Colon (tissue), 2 donors: ENCODE measurements around the gene AMIGO3.
"Not testable (repeated sequence)": the region's sequence is repeated elsewhere in the genome, so short reads cannot be mapped to it uniquely, and the experiment has no call there.

Experiments used
- FAIRE-seq: peaks from 2 replicates; lab custom pipeline; 2012; peaks lifted over from hg19 to GRCh38; lab: Jason Lieb, UNC
- donor health status: control.
- donor health status: control.

Gene AMIGO3, protein sequence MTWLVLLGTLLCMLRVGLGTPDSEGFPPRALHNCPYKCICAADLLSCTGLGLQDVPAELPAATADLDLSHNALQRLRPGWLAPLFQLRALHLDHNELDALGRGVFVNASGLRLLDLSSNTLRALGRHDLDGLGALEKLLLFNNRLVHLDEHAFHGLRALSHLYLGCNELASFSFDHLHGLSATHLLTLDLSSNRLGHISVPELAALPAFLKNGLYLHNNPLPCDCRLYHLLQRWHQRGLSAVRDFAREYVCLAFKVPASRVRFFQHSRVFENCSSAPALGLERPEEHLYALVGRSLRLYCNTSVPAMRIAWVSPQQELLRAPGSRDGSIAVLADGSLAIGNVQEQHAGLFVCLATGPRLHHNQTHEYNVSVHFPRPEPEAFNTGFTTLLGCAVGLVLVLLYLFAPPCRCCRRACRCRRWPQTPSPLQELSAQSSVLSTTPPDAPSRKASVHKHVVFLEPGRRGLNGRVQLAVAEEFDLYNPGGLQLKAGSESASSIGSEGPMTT

GRCh38 chr3:49719214-49719884, at the start of gene AMIGO3:
AMIGO3 (minus strand) TSS chr3:49719684; CDS start chr3:49719465, 219 bp downstream.
- FAIRE-seq, result no peak

DNA sequence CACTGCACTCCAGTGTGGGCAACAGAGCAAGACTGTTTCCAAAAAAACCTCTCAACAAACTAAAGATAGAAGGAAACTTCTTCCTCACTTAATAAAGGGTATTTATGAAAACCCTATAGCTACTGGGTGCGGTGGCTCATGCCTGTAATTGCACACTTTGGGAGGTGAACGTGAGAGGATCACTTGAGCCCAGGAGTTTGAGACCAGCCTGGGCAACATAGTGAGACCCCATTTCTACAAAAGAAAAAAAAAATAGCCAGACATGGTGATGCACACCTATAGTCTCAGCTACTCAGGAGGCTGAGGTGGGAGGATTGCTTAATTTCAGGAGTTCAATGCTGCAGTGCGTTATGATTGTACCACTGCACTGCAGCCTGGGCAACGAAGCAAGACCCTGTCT, 44.5 kb upstream of the AMIGO3 start:
- no peak for FAIRE-seq

- FAIRE-seq, result no peak
Measured at GRCh38 chr3:49761661-49762060, 42.2 kb upstream of the AMIGO3 start.

- FAIRE-seq, result no peak
Measured at GRCh38 chr3:49759226-49759625, 39.7 kb upstream of the AMIGO3 start.

GRCh38 chr3:49757197-49757596, 37.7 kb upstream of the AMIGO3 start:
- no peak for FAIRE-seq

GRCh38 chr3:49756036-49756435, 36.6 kb upstream of the AMIGO3 start:
- FAIRE-seq, result no peak

- no peak for FAIRE-seq
Measured at GRCh38 chr3:49754536-49754935, 35.1 kb upstream of the AMIGO3 start.

GRCh38 chr3:49751501-49751900, 32.0 kb upstream of the AMIGO3 start:
- FAIRE-seq, result no peak

DNA sequence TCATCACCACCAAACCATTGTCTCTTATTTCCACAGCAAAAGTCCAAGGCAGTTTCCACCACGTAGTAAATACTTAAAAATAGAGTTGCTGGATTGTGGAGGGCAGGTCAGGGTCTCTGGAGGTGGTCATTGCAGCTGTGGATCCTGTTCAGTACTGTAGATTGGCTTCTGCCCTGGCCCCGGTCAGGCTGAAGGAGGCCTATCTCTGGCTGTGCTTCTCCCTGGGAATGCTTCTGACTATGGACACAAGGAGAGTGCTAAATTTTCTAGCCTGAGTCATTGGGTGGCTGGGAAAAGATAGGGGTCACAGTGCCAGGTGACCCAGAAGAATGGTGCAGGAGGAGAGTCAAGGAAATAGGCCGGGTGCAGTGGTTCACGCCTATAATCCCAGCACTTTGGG, 30.6 kb upstream of the AMIGO3 start:
- no peak for FAIRE-seq

- not testable (repeated sequence) for FAIRE-seq
Measured at GRCh38 chr3:49748874-49749273, 29.4 kb upstream of the AMIGO3 start.

DNA sequence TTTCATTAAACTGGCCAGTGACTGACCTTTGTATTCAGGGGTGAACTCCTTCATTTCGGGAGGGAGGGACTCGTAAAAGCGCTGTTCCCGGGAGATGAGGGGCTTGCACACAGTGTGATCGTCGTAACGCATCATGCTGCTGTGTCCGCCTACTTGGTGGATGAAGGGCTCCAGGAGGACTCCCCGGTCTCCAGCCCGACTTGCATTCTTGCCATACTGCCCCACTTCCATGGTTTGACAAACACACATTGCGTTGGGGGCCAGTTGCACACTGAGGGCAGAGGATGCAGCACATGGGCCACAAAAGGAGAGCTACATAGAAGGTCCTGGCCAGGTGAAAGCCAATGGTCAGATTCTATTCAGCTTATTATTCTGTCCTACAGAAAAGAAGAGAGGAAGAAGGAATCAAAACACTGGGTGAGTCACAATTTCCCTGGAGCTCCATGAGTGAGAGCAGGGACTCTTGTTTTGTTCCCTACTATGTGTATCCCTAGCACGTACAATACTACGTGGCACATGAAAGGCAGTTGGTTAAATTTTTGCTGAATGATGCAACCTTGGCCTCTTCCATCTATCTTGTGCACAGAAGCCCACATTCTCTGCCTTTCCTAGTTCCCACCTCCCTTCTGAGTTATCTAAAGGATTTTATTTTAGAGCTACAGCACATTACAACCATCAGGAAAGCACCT, 28.5 kb upstream of the AMIGO3 start:
- FAIRE-seq, result no peak

DNA sequence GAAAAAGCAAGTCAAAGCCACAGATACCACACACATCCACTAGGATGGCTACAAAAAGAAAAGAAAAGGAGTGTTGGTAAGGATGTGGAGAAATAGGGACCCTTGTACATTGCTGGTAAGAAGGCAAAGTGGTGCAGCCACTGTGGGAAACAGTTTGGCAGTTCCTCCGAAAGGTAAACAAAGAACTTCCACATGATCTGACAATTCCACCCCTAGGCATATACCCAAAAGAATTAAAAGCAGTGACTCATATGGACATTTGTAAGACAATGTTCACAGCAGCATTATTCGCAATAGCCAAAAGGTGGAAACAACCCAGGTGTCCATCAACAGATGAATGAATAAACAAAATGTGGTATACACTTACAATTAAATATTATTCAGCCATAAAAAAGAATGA, 26.5 kb upstream of the AMIGO3 start:
- no peak for FAIRE-seq

DNA sequence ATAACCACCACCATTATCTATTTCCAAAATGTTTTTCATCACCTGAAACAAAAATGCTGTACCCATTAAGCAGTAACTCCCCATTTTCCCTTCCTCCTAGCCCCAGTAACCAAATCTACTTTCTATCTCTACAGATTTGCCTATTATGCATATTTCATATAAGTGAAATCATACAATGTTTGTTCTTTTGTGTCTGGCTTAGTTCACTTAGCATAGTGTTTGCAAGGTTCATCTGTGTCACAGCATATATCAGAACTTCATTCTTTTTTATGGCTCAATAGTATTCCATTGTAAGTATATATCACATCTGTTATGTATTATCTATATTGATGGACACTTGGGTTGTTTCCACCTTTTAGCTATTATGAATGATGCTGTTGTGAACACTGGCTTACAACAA, 20.9 kb upstream of the AMIGO3 start:
- no peak for FAIRE-seq

- no peak for FAIRE-seq
Measured at GRCh38 chr3:49738067-49738713, 18.7 kb upstream of the AMIGO3 start.

- FAIRE-seq, result no peak
Measured at GRCh38 chr3:49734752-49735151, 15.3 kb upstream of the AMIGO3 start.

DNA sequence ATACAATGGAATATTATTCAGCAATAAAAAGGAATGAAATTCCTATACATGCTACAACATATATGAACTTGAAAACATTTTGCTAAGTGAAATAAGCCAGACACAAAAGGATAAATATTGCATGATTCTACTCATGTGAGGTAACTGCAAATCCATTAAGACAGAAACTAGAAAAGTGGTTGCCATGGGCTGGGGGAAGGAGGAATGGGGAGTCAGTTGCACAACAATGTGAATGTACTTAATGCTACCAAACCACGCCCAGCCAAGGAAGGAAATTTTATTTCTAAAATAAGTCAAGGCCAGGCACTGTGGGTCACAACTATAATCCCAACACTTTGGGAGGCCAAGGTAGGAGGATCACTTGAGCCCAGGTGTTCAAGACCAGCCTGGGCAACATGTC, 14.1 kb upstream of the AMIGO3 start:
- FAIRE-seq, result no peak

DNA sequence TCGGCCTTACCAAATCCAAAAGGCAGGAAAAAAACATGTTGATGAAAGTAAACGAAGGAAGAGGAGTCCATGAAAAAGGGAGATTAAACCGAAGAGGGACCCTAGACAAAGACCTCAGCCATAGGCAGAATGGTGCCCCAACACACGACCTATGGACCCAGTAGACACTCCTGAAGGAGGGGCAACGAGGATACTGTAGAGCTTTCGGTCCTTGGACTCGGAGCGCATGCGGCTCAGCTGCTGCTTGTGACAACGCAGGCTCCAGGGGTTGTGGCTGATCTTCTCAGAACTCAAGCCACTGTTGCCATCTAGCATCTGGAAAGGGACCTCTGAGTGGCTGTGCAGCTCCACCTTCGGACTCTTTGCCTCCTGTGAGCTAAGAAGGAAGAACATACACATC, 13.1 kb upstream of the AMIGO3 start:
- no peak for FAIRE-seq

DNA sequence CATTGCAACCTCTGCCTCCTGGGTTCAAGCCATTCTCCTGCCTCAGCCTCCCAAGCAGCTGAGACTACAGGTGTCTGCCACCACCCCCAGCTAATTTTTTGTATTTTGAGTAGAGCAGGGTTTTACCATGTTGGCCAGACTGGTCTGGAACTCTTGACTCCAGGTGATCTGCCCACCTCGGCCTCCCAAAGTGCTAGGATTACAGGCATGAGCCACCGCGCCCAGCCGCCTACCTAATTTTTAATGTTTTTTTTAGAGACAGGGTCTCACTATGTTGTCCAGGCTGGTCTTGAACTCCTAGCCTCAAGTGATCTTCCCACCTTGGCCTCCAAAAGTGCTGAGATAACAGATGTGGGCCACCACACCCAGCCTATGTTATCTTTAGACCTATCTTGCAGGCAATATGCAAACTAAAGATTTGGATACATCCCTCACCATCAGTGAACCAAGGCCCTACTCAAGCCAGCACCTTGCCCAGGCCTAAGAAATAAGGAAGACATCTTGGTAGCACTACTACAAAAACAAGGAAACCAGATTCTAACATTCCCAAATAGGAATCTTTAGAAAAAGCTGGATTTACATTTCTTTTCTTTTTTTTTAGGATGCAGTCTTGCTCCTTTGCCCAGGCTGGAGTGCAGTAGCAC, 10.6 kb upstream of the AMIGO3 start:
- FAIRE-seq, result no peak

DNA sequence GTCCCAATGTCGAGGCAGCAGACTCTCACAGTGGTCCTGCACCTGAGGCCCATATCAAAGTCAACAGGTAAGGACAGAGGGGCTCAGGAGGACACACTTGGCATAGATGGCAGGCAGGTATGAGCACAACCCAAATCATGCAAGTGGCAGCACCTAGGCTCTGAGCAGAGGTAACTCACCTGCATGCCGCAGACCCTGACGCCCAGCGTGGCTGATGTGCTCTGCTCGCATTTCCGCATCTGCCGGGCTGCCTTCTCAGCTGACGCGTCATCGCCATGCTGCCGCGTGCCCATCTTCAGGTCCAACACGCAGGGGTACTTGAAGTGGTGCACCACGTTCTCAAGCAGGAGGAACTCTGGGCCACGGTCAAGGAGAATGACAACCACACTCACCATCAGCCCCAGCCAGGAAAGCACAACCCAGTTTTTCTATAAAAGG, 8.5 kb upstream of the AMIGO3 start:
- no peak for FAIRE-seq

GRCh38 chr3:49727154-49727923, 7.9 kb upstream of the AMIGO3 start:
- no peak for FAIRE-seq
